Measurements from ENCODE around the gene F8.

DNA sequence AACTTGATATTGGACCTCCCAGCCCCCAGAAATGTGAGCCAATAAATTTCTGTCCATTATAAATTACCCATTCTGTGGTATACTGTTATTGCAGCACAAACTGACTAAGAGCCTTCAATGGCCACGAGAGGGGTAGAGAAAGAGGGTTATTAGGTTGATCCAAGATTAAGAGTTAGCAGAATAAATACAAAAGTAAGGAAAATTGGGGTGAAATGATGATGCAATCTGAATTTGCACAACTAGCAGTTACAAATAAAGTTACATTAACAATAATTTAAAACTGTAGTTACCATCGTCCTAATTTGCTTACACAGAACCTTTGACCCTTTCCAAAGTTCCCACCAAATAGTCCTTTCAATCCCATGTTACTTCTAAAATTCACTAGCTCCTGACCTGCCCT is 54.2 kb downstream of the F8 start:
- TF ChIP-seq, protein P1, sequence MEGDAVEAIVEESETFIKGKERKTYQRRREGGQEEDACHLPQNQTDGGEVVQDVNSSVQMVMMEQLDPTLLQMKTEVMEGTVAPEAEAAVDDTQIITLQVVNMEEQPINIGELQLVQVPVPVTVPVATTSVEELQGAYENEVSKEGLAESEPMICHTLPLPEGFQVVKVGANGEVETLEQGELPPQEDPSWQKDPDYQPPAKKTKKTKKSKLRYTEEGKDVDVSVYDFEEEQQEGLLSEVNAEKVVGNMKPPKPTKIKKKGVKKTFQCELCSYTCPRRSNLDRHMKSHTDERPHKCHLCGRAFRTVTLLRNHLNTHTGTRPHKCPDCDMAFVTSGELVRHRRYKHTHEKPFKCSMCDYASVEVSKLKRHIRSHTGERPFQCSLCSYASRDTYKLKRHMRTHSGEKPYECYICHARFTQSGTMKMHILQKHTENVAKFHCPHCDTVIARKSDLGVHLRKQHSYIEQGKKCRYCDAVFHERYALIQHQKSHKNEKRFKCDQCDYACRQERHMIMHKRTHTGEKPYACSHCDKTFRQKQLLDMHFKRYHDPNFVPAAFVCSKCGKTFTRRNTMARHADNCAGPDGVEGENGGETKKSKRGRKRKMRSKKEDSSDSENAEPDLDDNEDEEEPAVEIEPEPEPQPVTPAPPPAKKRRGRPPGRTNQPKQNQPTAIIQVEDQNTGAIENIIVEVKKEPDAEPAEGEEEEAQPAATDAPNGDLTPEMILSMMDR (IDR thresholded peaks at IDR 0.05): no peak
- TF ChIP-seq POLR2A (IDR thresholded peaks at IDR 0.05): no peak
